SKM-1 treated with dmso at 0.1 percent for 144 hours (cell line): ENCODE data around the gene RASGRF2.

Experiments used
- DNase-seq: peaks from one replicate; lab custom pipeline; 2025; ENCODE audit not compliant: unreplicated experiment; lab: John Stamatoyannopoulos, UW

Gene RASGRF2

GRCh38 chr5:81165493-81166119 is 205.4 kb downstream of the RASGRF2 start:
- DNase-seq: peak; percentile 23

- no peak for DNase-seq
Measured at GRCh38 chr5:81166430-81166829, 206.3 kb downstream of the RASGRF2 start.

GRCh38 chr5:81167078-81167477 is 206.9 kb downstream of the RASGRF2 start:
- DNase-seq: no peak

- DNase-seq: no peak
Measured at GRCh38 chr5:81167544-81167943, 207.4 kb downstream of the RASGRF2 start.

- DNase-seq: no peak
Measured at GRCh38 chr5:81169924-81170323, 209.8 kb downstream of the RASGRF2 start.

GRCh38 chr5:81171769-81172168 is 211.6 kb downstream of the RASGRF2 start:
- DNase-seq: no peak

GRCh38 chr5:81172710-81173109 is 212.5 kb downstream of the RASGRF2 start:
- DNase-seq: no peak

- no peak for DNase-seq
Measured at GRCh38 chr5:81177061-81177460, 216.9 kb downstream of the RASGRF2 start.

GRCh38 chr5:81179959-81180358 is 219.8 kb downstream of the RASGRF2 start:
- DNase-seq: no peak

GRCh38 chr5:81180780-81181460 is 220.8 kb downstream of the RASGRF2 start:
- no peak for DNase-seq

GRCh38 chr5:81181576-81182316 is 221.6 kb downstream of the RASGRF2 start:
- peak; percentile 56 for DNase-seq

GRCh38 chr5:81182396-81183390 is 222.5 kb downstream of the RASGRF2 start:
- DNase-seq: no peak

- no peak for DNase-seq
Measured at GRCh38 chr5:81183811-81184748, 223.9 kb downstream of the RASGRF2 start.

GRCh38 chr5:81184749-81185110 is 224.6 kb downstream of the RASGRF2 start:
- no peak for DNase-seq

- DNase-seq: no peak
Measured at GRCh38 chr5:81187885-81188284, 227.7 kb downstream of the RASGRF2 start.

- no peak for DNase-seq
Measured at GRCh38 chr5:81188962-81189361, 228.8 kb downstream of the RASGRF2 start.

GRCh38 chr5:81189875-81190498 is 229.8 kb downstream of the RASGRF2 start:
- no peak for DNase-seq

GRCh38 chr5:81191726-81192372 is 231.7 kb downstream of the RASGRF2 start:
- no peak for DNase-seq

- no peak for DNase-seq
Measured at GRCh38 chr5:81192373-81192750, 232.2 kb downstream of the RASGRF2 start.
